NT2/D1 (cell line): ENCODE results near the gene MPV17L.

Experiments used
- YY1 ChIP-seq: IDR thresholded peaks from 2 replicates; pipeline ENCODE4 v1.6.1; 2011; ENCODE audit not compliant: insufficient read length, insufficient read depth
- ZNF274 ChIP-seq: IDR thresholded peaks from 2 replicates; pipeline ENCODE4 v1.6.1; 2011; ENCODE audit warnings: mild to moderate bottlenecking, low read depth, low read length

DNA sequence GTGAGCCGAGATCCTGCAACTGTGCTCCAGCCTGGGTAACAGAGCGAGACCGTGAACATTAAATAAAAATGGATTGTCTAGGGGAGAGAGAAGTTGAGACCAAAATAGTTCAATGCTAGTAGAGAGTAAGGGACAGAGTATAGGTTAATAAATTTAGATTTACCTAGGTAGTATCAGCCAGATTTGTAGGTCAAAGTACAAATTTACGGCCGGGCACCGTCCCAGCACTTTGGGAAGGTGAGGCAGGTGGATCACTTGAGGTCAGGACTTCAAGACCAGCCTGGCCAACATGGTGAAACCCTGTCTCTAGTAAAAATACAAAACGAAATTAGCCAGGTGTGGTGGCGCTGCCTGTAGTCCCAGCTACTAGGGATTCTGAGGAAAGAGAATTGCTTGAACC is 26.7 kb downstream of the MPV17L start:
- TF ChIP-seq YY1 = no peak
- TF ChIP-seq ZNF274 = no peak
